NCI-H2227 (cell line): ENCODE measurements around the gene ZNF236.

Experiments used
- DNase-seq: peaks from one replicate; lab custom pipeline; 2025; ENCODE audit not compliant: unreplicated experiment; lab: John Stamatoyannopoulos, UW

The ZNF236 gene

GRCh38 chr18:76821356-76821874, 942 bp upstream of the ZNF236 start:
- peak; percentile 22 for DNase-seq

- DNase-seq: peak; percentile 69
Observed at GRCh38 chr18:76821875-76822505, 367 bp upstream of the ZNF236 start.

GRCh38 chr18:76823161-76823538, 793 bp downstream of the ZNF236 start:
- no peak for DNase-seq

GRCh38 chr18:76823587-76824011, 1.2 kb downstream of the ZNF236 start:
- DNase-seq: no peak

GRCh38 chr18:76824145-76824676, 1.9 kb downstream of the ZNF236 start:
- DNase-seq: no peak

GRCh38 chr18:76824754-76825153, 2.4 kb downstream of the ZNF236 start:
- DNase-seq: no peak

GRCh38 chr18:76827205-76828200, 5.1 kb downstream of the ZNF236 start:
- DNase-seq: no peak

GRCh38 chr18:76834379-76834778, 12.0 kb downstream of the ZNF236 start:
- no peak for DNase-seq

GRCh38 chr18:76835380-76835779, 13.0 kb downstream of the ZNF236 start:
- DNase-seq: no peak

GRCh38 chr18:76837071-76837470, 14.7 kb downstream of the ZNF236 start:
- DNase-seq: no peak

GRCh38 chr18:76838182-76838581, 15.8 kb downstream of the ZNF236 start:
- DNase-seq: no peak

- DNase-seq: no peak
Observed at GRCh38 chr18:76839086-76839794, 16.9 kb downstream of the ZNF236 start.

- no peak for DNase-seq
Observed at GRCh38 chr18:76842837-76843530, 20.6 kb downstream of the ZNF236 start.

GRCh38 chr18:76844144-76844543, 21.8 kb downstream of the ZNF236 start:
- DNase-seq: no peak

- DNase-seq: no peak
Observed at GRCh38 chr18:76844742-76845477, 22.6 kb downstream of the ZNF236 start.

- DNase-seq: no peak
Observed at GRCh38 chr18:76846217-76846616, 23.9 kb downstream of the ZNF236 start.

- DNase-seq: no peak
Observed at GRCh38 chr18:76847916-76848315, 25.6 kb downstream of the ZNF236 start.

- no peak for DNase-seq
Observed at GRCh38 chr18:76850112-76850511, 27.8 kb downstream of the ZNF236 start.

GRCh38 chr18:76855594-76855993, 33.2 kb downstream of the ZNF236 start:
- no peak for DNase-seq

GRCh38 chr18:76857476-76857875, 35.1 kb downstream of the ZNF236 start:
- no peak for DNase-seq
